Activated T-helper 2 cell treated with anti-CD3 and anti-CD28 coated beads, Interferon-gamma antibody, Interleukin-2, Interleukin-4, amounts not matched to agents 10 μg/mL and 5 μg/mL and 100 μg/mL, durations not matched to agents 14 hours and 24 hours and 36 hours (primary cell): Measurements from ENCODE around the gene ARHGAP44. TPM values are rescaled to one million over a fixed set of nuclear protein-coding genes. Genes with fewer than 3 reads are reported as not detected.

ENCODE experiments used
- DNase-seq: peaks from one replicate; pipeline ENCODE4 v3.0.0; 2021; ENCODE audit warnings: low spot score
- H3K27ac Mint-ChIP-seq: one replicate; pipeline ENCODE4 v1.8.0; 2021; ENCODE audit warnings: mixed read lengths
- H3K27me3 Mint-ChIP-seq: one replicate; pipeline ENCODE4 v1.8.0; 2021; ENCODE audit warnings: low read depth, mixed read lengths
- H3K36me3 Mint-ChIP-seq: one replicate; pipeline ENCODE4 v1.8.0; 2021; ENCODE audit warnings: low read depth, mixed read lengths
- H3K4me1 Mint-ChIP-seq: one replicate; pipeline ENCODE4 v1.8.0; 2021; ENCODE audit warnings: low read depth, mixed read lengths
- H3K4me3 Mint-ChIP-seq: one replicate; pipeline ENCODE4 v1.8.0; 2021; ENCODE audit warnings: low read depth, mild to moderate bottlenecking, moderate library complexity, mixed read lengths
- H3K9me3 Mint-ChIP-seq: one replicate; pipeline ENCODE4 v1.8.0; 2021; ENCODE audit warnings: mixed read lengths
- intact Hi-C: fragments of 100-400 bp; cut with micrococcal nuclease; formaldehyde crosslinking; loops from one replicate; pipeline ENCODE4 v1.15.1; 2023
- total RNA-seq: library from RNA; stranded (reverse); gene quantifications from 2 replicates; pipeline ENCODE4 v1.2.3, GENCODE V29; 2022

ARHGAP44 gene
- total RNA-seq, 1 donor from 2014 or later = 0.21 TPM

DNA sequence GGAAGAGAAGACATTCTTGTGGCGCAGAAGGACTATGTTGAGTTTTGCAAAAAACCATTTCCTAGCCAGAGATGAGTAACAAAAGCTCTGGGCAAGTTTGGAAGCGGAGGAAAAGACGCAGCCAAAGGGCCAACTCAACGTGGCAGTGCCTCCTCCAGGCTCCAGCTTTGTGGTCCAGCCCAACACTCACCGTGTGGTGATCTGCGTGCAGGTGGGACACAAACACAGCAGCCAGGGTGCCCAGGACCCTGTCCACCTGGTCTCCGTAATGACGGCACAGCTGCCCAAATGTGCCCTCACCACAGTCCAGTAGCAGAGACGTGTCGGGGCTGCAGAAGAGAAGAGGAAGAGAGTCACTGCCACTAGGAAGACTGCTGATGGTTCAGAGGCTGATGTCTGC, 207.1 kb downstream of the ARHGAP44 start:
- Mint-ChIP-seq H3K27ac (no peak overlapping the region), H3K4me3 (no peak overlapping the region), H3K27me3 (no peaks in the 10 kb centered on the region), H3K36me3 (peaks cover 65% of the 10 kb centered on the region), H3K9me3 (no peaks in the 10 kb centered on the region), H3K4me1 (no peaks in the 10 kb centered on the region)
- no peak for DNase-seq
- intact Hi-C loops = no loop called here

DNA sequence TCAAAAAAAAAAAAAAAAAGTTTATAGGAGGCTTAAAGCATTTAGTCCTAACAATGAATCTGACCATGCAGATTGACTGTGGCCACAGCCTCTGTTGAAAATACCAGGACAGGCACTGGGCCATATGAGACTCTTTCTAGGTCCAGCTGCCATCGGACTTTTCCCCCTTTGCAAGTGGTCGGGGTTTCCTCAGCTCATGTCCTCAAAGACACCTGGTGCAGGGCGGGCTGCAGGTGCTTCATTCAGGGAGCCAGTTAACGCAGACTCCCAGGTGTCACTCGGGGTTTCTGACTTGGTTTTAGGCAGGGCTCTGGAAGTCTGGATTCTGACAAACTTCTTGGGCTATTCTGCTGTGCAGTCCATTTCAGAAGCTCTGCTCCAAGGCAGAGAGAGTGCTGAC, 207.6 kb downstream of the ARHGAP44 start:
- H3K9me3 Mint-ChIP-seq = no peaks in the 10 kb centered on the region
- no peak overlapping the region for H3K4me3 Mint-ChIP-seq
- no peaks in the 10 kb centered on the region for H3K4me1 Mint-ChIP-seq
- H3K36me3 Mint-ChIP-seq = peaks cover 59% of the 10 kb centered on the region
- DNase-seq = no peak
- intact Hi-C loops = no loop called here
- no peak overlapping the region for H3K27ac Mint-ChIP-seq
- no peaks in the 10 kb centered on the region for H3K27me3 Mint-ChIP-seq

DNA sequence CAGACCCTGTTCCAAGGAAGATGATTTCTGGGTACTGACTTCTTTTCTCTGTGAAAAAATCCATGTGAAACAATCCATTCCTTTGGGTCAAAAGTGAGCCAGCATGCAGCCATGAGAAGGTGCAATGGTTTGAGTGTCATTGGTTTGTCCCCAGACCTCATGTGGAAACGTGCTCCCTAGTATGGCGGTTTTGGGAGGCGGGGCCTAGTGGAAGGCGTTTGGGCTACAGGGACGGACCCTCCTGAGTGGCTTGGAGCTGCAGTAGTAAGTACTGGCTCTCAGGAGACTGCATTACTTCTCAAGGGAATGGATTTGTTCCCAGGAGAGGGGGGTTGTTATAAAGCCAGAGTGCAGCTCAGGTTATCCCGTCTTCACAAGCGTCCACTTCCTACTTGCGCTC, 209.2 kb downstream of the ARHGAP44 start:
- Mint-ChIP-seq H3K4me1 (no peaks in the 10 kb centered on the region), H3K4me3 (no peak overlapping the region), H3K27me3 (no peaks in the 10 kb centered on the region), H3K9me3 (no peaks in the 10 kb centered on the region), H3K27ac (no peak overlapping the region), H3K36me3 (peaks cover 50% of the 10 kb centered on the region)
- intact Hi-C loops = no loop called here
- no peak for DNase-seq

DNA sequence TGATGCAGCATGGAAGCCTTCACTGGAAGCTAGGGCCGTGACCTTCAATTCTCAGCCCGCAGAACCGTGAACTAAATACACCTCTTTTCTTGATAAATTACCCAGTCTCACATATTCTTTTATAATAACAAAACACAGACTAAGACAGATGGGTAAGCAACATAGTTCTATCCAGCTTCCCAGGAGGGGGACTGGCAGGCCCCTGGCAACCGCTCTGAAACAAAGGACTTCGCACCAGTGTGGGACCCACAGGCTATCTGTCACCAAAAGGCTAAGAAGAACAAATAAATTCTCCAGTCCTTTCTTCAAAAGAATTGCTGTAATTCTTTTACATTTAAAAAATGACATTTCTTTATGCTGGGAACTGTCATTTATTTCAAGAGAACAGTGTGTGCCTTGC, 209.6 kb downstream of the ARHGAP44 start:
- Mint-ChIP-seq H3K4me3 (no peak overlapping the region), H3K27me3 (no peaks in the 10 kb centered on the region), H3K27ac (no peak overlapping the region), H3K36me3 (peaks cover 49% of the 10 kb centered on the region), H3K4me1 (no peaks in the 10 kb centered on the region), H3K9me3 (no peaks in the 10 kb centered on the region)
- DNase-seq = no peak
- intact Hi-C loops = no loop called here

DNA sequence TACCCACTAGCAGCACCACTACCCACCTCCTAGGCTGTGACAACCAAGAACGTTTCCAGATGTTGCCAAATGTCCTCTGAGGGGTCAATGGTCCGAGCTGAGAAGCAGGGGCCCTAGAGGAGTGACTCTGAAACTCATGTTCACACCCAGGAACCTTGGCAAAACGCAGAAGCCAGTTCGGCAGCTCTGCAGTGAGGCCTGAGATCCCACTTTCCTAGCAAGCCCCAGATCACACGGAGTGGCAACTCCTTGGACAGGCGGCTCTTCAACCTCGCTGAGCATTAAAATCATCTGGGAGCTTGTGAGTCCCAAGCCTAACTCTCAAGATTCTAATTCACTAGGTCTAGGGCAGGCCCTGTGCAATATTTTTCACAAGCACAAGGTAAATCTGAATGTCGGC, 211.3 kb downstream of the ARHGAP44 start:
- no peak for DNase-seq
- H3K4me1 Mint-ChIP-seq = no peaks in the 10 kb centered on the region
- H3K9me3 Mint-ChIP-seq = no peaks in the 10 kb centered on the region
- peaks cover 54% of the 10 kb centered on the region for H3K36me3 Mint-ChIP-seq
- H3K27ac Mint-ChIP-seq = no peak overlapping the region
- H3K27me3 Mint-ChIP-seq = no peaks in the 10 kb centered on the region
- intact Hi-C loops = loop anchor here (10.0 kb wide), 1 partner anchor 746 kb away; no protein-coding TSS in a partner anchor
- H3K4me3 Mint-ChIP-seq = no peak overlapping the region

DNA sequence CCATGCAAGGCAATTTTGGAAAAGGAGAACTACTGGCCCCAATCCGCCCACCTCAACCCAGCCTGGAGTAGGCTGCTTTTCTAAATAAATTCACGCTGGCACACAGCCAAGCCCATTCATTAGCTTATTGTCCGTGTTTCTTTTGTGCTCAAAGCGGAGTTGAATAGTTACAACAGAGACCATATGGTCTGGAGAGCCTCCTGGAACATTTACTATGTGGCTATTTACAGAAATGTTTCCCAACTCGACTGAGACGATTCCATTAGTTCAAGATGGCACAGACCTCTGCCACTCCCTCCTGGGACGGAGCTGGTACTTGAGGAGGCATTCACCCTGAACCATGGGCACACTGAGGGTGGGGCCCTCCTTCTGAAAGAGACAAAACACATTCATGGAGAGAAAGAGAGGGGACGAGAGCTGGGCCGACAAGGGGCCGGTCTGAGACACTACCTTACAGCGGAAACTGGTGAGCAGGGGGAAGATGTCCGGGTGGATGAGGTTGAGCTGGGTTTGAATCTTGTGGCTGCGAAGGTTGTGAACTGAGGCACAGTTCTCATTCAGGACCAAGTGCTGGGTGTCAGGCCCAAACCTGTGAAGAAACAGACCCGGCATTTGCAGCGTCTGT, 212.8 kb downstream of the ARHGAP44 start:
- DNase-seq = no peak
- Mint-ChIP-seq H3K4me3 (no peak overlapping the region), H3K27me3 (no peaks in the 10 kb centered on the region), H3K4me1 (no peaks in the 10 kb centered on the region), H3K9me3 (no peaks in the 10 kb centered on the region), H3K36me3 (peaks cover 42% of the 10 kb centered on the region), H3K27ac (no peak overlapping the region)
- intact Hi-C loops = loop anchor here (2.0 to 10.0 kb wide), 2 partner anchors 17 to 747 kb away; partner anchors contain the start of gene ELAC2

DNA sequence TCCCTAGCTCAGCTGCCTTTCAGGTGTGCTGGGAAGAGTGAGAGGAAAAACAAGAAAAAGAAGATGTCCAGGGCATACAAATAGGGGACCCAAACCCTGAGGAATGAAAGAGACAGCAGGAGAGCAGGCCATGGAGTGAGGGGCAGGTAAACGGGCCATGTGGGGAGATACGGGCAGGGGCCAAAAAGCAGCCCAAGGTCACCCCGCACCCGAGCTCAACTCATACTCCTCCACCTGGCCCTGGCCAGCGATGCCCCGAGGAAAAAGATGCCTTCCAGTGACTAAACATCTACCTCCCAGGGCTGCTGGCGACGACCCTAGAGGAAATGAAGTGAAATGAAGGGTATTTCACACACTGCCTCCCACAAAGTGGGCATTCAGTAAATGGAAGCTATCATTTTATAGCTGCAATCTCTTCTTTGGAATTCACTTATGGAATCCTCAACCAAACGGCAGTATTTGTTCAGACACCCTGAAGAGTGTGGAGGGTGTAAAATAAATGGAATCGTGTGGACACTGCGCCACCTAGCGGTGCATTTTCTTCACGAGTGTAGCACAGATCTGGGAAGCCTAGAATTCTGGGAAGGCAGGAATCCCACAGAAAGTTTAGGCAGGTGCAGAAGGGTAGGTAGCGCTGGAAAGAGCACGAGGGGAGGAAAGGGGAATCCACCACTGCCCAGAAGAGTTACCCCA, 213.6 kb downstream of the ARHGAP44 start:
- H3K4me3 Mint-ChIP-seq = no peak overlapping the region
- H3K36me3 Mint-ChIP-seq = peaks cover 36% of the 10 kb centered on the region
- no peak overlapping the region for H3K27ac Mint-ChIP-seq
- intact Hi-C loops = loop anchor here (2.0 to 10.0 kb wide), 2 partner anchors 16 to 748 kb away; partner anchors contain the start of gene ELAC2
- no peaks in the 10 kb centered on the region for H3K4me1 Mint-ChIP-seq
- no peaks in the 10 kb centered on the region for H3K9me3 Mint-ChIP-seq
- no peaks in the 10 kb centered on the region for H3K27me3 Mint-ChIP-seq
- DNase-seq = no peak

DNA sequence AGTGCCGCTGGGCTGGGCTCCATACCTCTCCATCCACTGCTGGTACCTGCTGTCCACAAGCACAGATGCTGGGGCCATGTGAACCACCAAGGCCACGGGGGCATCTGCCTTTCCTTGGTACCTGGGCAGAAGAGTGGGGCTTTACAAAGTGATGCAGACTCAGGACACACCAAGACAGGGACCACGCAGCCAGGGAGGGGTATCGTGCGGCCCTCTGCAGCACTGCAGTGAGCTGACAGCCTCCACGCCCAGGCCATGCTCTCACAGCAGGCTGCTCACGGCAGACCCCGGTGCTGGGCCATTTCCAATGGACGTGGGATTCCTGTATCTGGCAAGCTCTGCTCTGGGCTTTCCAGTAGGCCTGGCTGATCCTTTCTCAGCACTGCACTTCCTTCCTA, 214.2 kb downstream of the ARHGAP44 start:
- DNase-seq = no peak
- H3K36me3 Mint-ChIP-seq = peaks cover 33% of the 10 kb centered on the region
- H3K27me3 Mint-ChIP-seq = no peaks in the 10 kb centered on the region
- H3K4me3 Mint-ChIP-seq = no peak overlapping the region
- intact Hi-C loops = loop anchor here (2.0 to 10.0 kb wide), 2 partner anchors 15 to 749 kb away; partner anchors contain the start of gene ELAC2
- H3K27ac Mint-ChIP-seq = no peak overlapping the region
- no peaks in the 10 kb centered on the region for H3K9me3 Mint-ChIP-seq
- no peaks in the 10 kb centered on the region for H3K4me1 Mint-ChIP-seq

DNA sequence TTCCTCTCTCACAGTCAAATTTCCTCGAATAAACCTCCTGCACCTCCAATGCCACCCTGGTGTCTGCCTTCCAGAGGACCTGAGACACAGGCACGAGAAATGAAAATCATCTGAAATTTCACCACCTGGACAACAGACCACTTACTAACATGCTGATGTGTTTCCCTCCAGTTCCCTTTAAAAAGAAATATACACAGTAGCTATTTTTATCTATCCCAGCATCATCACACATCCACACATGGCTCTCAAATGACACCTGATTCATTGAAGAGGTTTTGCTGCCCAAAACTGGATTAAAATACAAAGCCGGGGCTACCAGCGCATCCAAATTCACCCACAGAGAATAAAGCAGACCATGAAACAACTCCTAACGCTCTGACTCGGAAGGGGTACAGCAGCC, 214.6 kb downstream of the ARHGAP44 start:
- no peaks in the 10 kb centered on the region for H3K27me3 Mint-ChIP-seq
- no peak overlapping the region for H3K27ac Mint-ChIP-seq
- intact Hi-C loops = loop anchor here (2.0 to 10.0 kb wide), 2 partner anchors 15 to 749 kb away; partner anchors contain the start of gene ELAC2
- no peak overlapping the region for H3K4me3 Mint-ChIP-seq
- H3K4me1 Mint-ChIP-seq = no peaks in the 10 kb centered on the region
- no peaks in the 10 kb centered on the region for H3K9me3 Mint-ChIP-seq
- H3K36me3 Mint-ChIP-seq = peaks cover 33% of the 10 kb centered on the region
- DNase-seq = no peak

DNA sequence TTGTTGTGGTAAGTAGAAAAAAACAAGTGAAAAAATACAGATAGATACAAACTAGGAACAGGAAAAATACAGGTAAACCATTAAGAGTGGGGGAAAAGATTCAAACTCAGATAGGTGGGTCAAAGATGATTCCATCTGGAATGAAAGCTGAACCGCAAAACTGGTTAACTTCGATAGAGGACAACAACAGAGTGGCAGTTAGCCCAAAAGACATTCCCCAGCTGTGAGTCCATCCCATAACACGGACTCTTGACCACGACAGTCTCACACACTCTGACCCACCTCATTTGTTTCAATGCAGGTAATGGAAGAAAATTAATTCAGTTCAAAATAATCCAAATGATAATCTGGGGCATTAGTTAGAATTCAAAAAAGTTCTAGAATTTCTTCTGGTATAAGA, 215.0 kb downstream of the ARHGAP44 start:
- H3K36me3 Mint-ChIP-seq = peaks cover 34% of the 10 kb centered on the region
- no peak overlapping the region for H3K4me3 Mint-ChIP-seq
- no peaks in the 10 kb centered on the region for H3K9me3 Mint-ChIP-seq
- H3K27me3 Mint-ChIP-seq = no peaks in the 10 kb centered on the region
- no peak overlapping the region for H3K27ac Mint-ChIP-seq
- intact Hi-C loops = loop anchor here (10.0 kb wide), 1 partner anchor 750 kb away; no protein-coding TSS in a partner anchor
- DNase-seq = no peak
- H3K4me1 Mint-ChIP-seq = no peaks in the 10 kb centered on the region

DNA sequence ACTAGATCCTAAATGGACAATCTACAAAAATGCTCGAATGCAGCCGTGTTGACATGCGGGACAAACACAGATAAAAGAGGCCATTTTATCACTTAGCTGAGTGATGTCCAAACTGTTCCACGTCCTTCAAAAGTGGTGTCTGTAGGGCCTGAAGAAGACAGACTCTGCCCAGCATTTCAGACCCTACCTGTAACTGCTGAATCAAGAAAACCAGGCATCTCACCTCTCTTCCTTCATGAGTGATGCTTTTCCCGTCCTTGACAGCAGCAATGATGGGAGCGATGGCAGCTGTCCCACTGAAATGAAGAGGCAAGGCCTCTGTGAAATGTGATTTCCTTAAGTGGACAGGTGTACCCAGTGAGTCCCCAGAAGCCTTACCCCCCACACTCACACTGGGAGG, 216.2 kb downstream of the ARHGAP44 start:
- no peaks in the 10 kb centered on the region for H3K4me1 Mint-ChIP-seq
- no peaks in the 10 kb centered on the region for H3K27me3 Mint-ChIP-seq
- no peaks in the 10 kb centered on the region for H3K9me3 Mint-ChIP-seq
- intact Hi-C loops = loop anchor here (10.0 kb wide), 1 partner anchor 751 kb away; no protein-coding TSS in a partner anchor
- H3K27ac Mint-ChIP-seq = no peak overlapping the region
- H3K4me3 Mint-ChIP-seq = no peak overlapping the region
- DNase-seq = no peak
- H3K36me3 Mint-ChIP-seq = peaks cover 40% of the 10 kb centered on the region

DNA sequence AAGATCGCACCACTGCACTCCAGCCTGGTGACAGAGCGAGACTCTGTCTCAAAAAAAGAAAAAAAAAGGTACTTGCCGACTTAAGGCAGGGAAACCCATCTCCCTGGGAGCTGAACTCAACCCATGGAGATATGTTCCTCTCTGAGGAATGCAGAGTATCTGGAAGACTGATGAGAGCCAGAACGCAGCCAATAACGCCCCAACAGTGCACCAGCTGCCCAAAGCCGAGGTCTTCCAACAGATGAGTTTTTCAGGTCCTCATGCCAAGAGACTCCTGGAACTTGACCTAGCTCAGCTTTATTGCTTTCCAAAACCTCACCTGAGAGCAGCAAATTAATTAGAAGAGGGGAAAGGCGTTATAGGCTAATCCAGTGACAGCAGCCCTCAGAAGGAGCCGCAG, 219.2 kb downstream of the ARHGAP44 start:
- intact Hi-C loops = loop anchor here (10.0 kb wide), 1 partner anchor 754 kb away; no protein-coding TSS in a partner anchor
- no peaks in the 10 kb centered on the region for H3K4me1 Mint-ChIP-seq
- H3K27me3 Mint-ChIP-seq = no peaks in the 10 kb centered on the region
- H3K4me3 Mint-ChIP-seq = no peak overlapping the region
- peaks cover 65% of the 10 kb centered on the region for H3K36me3 Mint-ChIP-seq
- no peaks in the 10 kb centered on the region for H3K9me3 Mint-ChIP-seq
- DNase-seq = no peak
- no peak overlapping the region for H3K27ac Mint-ChIP-seq

DNA sequence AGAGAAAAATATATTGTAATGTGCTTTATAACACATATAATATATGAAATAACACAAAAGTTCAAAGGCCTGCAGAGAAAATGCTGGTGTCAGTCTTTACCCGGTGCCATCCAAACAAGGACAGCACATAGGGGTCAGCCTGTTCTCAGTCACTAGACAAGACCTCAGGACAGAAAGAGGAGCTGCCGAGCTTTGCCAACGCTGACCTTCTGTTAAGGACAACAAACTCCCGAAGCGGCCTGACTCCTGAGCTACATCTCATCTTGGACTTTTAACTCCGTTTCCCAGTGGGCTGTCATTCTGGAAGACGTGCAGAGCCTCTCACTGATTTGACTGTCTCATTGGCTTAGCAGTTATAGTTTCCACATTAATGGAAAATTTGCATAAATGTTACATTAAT, 221.7 kb downstream of the ARHGAP44 start:
- Mint-ChIP-seq H3K27ac (no peak overlapping the region), H3K27me3 (no peaks in the 10 kb centered on the region), H3K36me3 (peaks cover 68% of the 10 kb centered on the region), H3K4me3 (no peak overlapping the region), H3K9me3 (no peaks in the 10 kb centered on the region), H3K4me1 (peaks cover 13% of the 10 kb centered on the region)
- intact Hi-C loops = no loop called here
- no peak for DNase-seq
